HL-60 (cell line): Measurements from ENCODE around the gene FASTKD2.

Source experiments
- DNase-seq, 2 experiments: peaks; one replicate each; pipeline ENCODE4 v3.0.0-alpha.2; 2010 to 2020; ENCODE audit warnings: low read depth in 1 of 2, low spot score in 1 of 2
- H3K27ac ChIP-seq: fragments of 250-450 bp; sonication (Bioruptor Pico); replicated peaks from 2 replicates; pipeline ENCODE4 v1.5.1; 2020; ENCODE audit warnings: mild to moderate bottlenecking, moderate library complexity
- H3K27me3 ChIP-seq: fragments of 250-450 bp; sonication (Bioruptor Pico); 2 replicates; pipeline ENCODE4 v1.5.1; 2021; ENCODE audit warnings: mild to moderate bottlenecking, moderate library complexity; ENCODE audit not compliant: insufficient read depth, poor library complexity, severe bottlenecking
- H3K4me3 ChIP-seq: replicated peaks from 2 replicates; pipeline ENCODE4 v1.5.1; 2011; ENCODE audit warnings: mild to moderate bottlenecking, control low read depth, low read length; ENCODE audit not compliant: insufficient read depth
- CTCF ChIP-seq: IDR thresholded peaks from one replicate; pipeline ENCODE4 v1.5.1; 2011; ENCODE audit warnings: low read length, control low read depth, inconsistent platforms; ENCODE audit not compliant: insufficient read depth
- GABPA ChIP-seq: IDR thresholded peaks from 2 replicates; pipeline ENCODE4 v1.6.1; 2012; ENCODE audit warnings: low read depth
- POLR2AphosphoS5 ChIP-seq: IDR thresholded peaks from 2 replicates; pipeline ENCODE4 v1.6.1; 2012; ENCODE audit warnings: low read depth
- REST ChIP-seq: IDR thresholded peaks from 2 replicates; pipeline ENCODE4 v1.6.1; 2012; ENCODE audit warnings: low read depth; ENCODE audit not compliant: insufficient replicate concordance
- SPI1 ChIP-seq: IDR thresholded peaks from 2 replicates; pipeline ENCODE4 v1.6.1; 2012; ENCODE audit warnings: low read depth, mild to moderate bottlenecking, borderline replicate concordance
- long read RNA-seq: library from polyadenylated mRNA; unstranded; transcript quantifications from one replicate; pipeline ENCODE4 v2.0.0, GENCODE V29; 2020

Gene FASTKD2
- long read RNA-seq, full-length matches to known transcripts = 466 of 523 reads
- long read RNA-seq, partial matches to known transcripts = 14 of 523 reads
- long read RNA-seq, other reads (novel, unspliced or antisense) = 43 of 523 reads

- peak; percentile 82 to 88 for DNase-seq
- TF ChIP-seq SPI1 = no peak
- no peak for TF ChIP-seq GABPA
- TF ChIP-seq CTCF = no peak
- TF ChIP-seq REST = peak; percentile 67
- peak; percentile 89 for TF ChIP-seq POLR2AphosphoS5
- peaks cover 8% of the 10 kb centered on the region for H3K27me3 ChIP-seq
These were observed at the start of gene FASTKD2, which contains the start of gene MDH1B for GRCh38 chr2:206765242-206766056. Gene FASTKD2 (plus strand): TSS chr2:206765606. CDS start chr2:206766694, 1,088 bp downstream. Gene MDH1B (minus strand): TSS chr2:206765328. CDS start chr2:206765271, 57 bp downstream.

GRCh38 chr2:206716623-206717022, 48.8 kb upstream of the FASTKD2 start:
- Histone ChIP-seq H3K27me3 (no peaks in the 10 kb centered on the region), H3K4me3 (no peak overlapping the region), H3K27ac (no peak overlapping the region)
- TF ChIP-seq SPI1 (no peak), POLR2AphosphoS5 (no peak), CTCF (no peak), GABPA (no peak), REST (no peak)
- DNase-seq = no peak

More at GRCh38 chr2:206765242-206766056, at the start of gene FASTKD2, which contains the start of gene MDH1B:
- Histone ChIP-seq H3K27ac (peak within 1 kb of the TSS; percentile 92), H3K4me3 (peak within 1 kb of the TSS; percentile 62)

- Histone ChIP-seq H3K27ac (no peak within 1 kb of the TSS), H3K27me3 (no peaks in the 10 kb centered on the region), H3K4me3 (no peak within 1 kb of the TSS)
- no peak for DNase-seq
- TF ChIP-seq SPI1 = no peak
- TF ChIP-seq POLR2AphosphoS5 = no peak
- TF ChIP-seq GABPA = no peak
- no peak for TF ChIP-seq CTCF
- TF ChIP-seq REST = no peak
These were observed 47.1 kb upstream of the FASTKD2 start, which contains the start of gene DYTN for GRCh38 chr2:206718296-206718695. Gene DYTN (minus strand): TSS chr2:206718396. CDS start chr2:206718279, 117 bp downstream.
